Skeletal muscle tissue (tissue), 4 donors: ENCODE data around the gene DMPK. TPM values are rescaled to one million over a fixed set of nuclear protein-coding genes. Genes with fewer than 3 reads are reported as not detected.

Source experiments
- H3K27ac ChIP-seq: one replicate; pipeline ENCODE4 v1.7.0; 2013; ENCODE audit warnings: mild to moderate bottlenecking, low read depth, low read length, inconsistent platforms
- H3K27me3 ChIP-seq, 3 donors: one replicate each; pipeline ENCODE4 v1.7.0; 2013; ENCODE audit warnings: low read length in 3 of 3; ENCODE audit not compliant: control insufficient read depth in 3 of 3, insufficient read depth in 3 of 3
- H3K36me3 ChIP-seq, 3 donors: one replicate each; pipeline ENCODE4 v1.7.0; 2013; ENCODE audit warnings: low read length in 3 of 3; ENCODE audit not compliant: control insufficient read depth in 3 of 3, insufficient read depth in 3 of 3
- H3K4me1 ChIP-seq, 3 donors: one replicate each; pipeline ENCODE4 v1.7.0; 2013; ENCODE audit warnings: low read length in 3 of 3, mild to moderate bottlenecking in 3 of 3; ENCODE audit not compliant: control insufficient read depth in 3 of 3, insufficient read depth in 3 of 3
- H3K4me3 ChIP-seq, 3 donors: one replicate each; pipeline ENCODE4 v1.7.0; 2013; ENCODE audit warnings: low read length in 3 of 3
- H3K9ac ChIP-seq, 3 donors: one replicate each; pipeline ENCODE4 v1.7.0; 2013; ENCODE audit warnings: low read length in 3 of 3, mild to moderate bottlenecking in 3 of 3, moderate library complexity in 2 of 3, low read depth in 1 of 3
- H3K9me3 ChIP-seq, 3 donors: one replicate each; pipeline ENCODE4 v1.7.0; 2013; ENCODE audit warnings: low read length in 3 of 3; ENCODE audit not compliant: control insufficient read depth in 3 of 3
- total RNA-seq: library from RNA; depleted of rRNA; stranded (reverse); fragments of >200 nt; gene quantifications from one replicate; pipeline ENCODE4 v1.2.3, GENCODE V29; 2014
- donor health status: Osteomylitis.

The DMPK gene
- total RNA-seq, 1 donor from 2014 or later, result 160 TPM

DNA sequence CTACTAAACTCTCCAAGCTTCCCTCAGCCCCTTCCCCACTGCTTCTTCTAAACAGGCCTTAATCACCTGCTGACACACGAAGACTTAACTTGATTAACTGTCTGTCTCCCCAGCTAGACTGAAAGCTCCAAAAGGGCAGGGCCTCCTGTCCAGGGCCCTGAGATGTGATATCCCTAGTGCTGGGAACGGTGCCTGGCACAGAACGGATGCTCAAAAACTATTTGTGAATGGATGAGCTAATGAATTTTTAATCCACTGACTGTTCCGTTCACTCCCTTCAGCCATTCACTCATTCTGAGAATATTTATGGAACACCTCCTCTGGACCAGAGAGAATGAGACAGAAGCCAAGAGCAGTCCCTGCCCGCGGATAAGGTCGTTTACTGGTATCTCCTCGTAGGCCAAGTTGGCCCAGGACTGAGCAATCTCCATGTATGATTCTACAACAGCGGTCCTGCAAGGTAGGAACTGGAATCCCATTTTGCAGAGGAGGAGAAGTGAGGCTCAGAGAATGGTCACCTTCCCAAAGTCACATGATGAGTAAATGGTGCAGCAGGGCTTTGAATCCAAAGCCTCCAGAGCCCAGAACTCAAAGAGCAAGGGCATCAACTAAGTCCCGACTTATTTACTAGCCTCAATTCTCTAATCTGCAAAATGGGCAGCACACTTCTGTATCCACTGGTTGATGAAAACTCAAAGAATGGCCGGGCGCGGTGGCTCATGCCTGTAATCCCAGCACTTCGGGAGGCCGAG lies 6.9 kb upstream of the DMPK start:
- no peaks in the 10 kb centered on the region for H3K27me3 ChIP-seq
- peak overlapping the region in 1 of 3 donors; percentile 41 for H3K9ac ChIP-seq
- H3K4me3 ChIP-seq, result no peak overlapping the region
- peak overlapping the region; percentile 66 for H3K27ac ChIP-seq
- H3K9me3 ChIP-seq, result no peaks in the 10 kb centered on the region
- H3K4me1 ChIP-seq, result peaks cover 51 to 68% (median 60%) of the 10 kb centered on the region in 3 donors
- peaks cover 10 to 21% (median 15%) of the 10 kb centered on the region in 3 donors for H3K36me3 ChIP-seq

DNA sequence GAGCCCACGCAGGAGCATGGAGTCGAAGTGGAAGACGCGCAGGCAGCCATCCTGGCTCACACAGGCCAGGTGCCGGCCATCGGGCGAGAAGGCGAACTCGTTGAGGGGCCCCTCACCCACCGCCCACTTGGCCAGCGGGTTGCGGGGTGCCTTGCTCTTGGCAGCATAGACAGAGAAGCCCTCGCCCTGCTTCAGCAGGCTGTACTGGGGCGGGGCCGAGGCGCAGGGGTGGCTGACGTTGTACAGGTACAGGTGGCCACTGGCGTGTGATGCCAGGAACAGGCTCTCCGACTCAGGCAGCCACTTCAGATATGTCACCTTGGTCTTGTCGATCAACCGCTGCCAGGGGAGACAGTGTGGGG lies 4.2 kb upstream of the DMPK start:
- Histone ChIP-seq H3K4me1 (peaks cover 55 to 74% (median 68%) of the 10 kb centered on the region in 3 donors), H3K9ac (no peak overlapping the region), H3K4me3 (no peak overlapping the region), H3K9me3 (no peaks in the 10 kb centered on the region), H3K27me3 (no peaks in the 10 kb centered on the region), H3K27ac (no peak overlapping the region), H3K36me3 (peaks cover 10 to 21% (median 15%) of the 10 kb centered on the region in 3 donors)

GRCh38 chr19:45785781-45786532 lies 3.7 kb upstream of the DMPK start:
- H3K9me3 ChIP-seq, result no peaks in the 10 kb centered on the region
- peaks cover 9 to 20% (median 15%) of the 10 kb centered on the region in 3 donors for H3K36me3 ChIP-seq
- no peak overlapping the region for H3K27ac ChIP-seq
- H3K4me1 ChIP-seq, result peaks cover 57 to 73% (median 69%) of the 10 kb centered on the region in 3 donors
- peak overlapping the region in 1 of 3 donors; percentile 35 for H3K4me3 ChIP-seq
- peak overlapping the region in 2 of 3 donors; percentile 6 to 68 for H3K9ac ChIP-seq
- H3K27me3 ChIP-seq, result no peaks in the 10 kb centered on the region

DNA sequence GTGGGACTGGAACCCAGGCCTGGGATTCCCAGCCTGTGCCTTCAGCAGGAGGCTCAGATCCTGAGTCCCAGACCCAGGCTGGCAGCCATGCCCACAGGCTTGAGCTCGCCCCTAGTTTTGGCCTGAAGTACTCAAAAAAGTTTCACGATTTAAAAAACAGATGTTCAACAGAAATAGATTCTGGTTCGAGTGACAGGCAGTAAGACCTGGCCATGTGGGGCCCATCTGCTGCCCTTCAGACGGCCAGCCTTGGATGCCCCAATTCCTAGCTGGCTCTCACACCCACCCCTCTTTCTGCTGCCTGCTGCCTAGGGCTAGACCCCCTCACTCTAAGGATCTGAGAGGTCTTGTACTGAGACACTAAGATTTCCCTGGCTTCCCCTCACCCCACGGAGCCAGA lies 2.8 kb upstream of the DMPK start:
- Histone ChIP-seq H3K4me1 (peaks cover 65 to 81% (median 78%) of the 10 kb centered on the region in 3 donors), H3K9me3 (no peaks in the 10 kb centered on the region), H3K9ac (peak overlapping the region in 2 of 3 donors; percentile 6 to 68), H3K27me3 (no peaks in the 10 kb centered on the region), H3K4me3 (peak overlapping the region in 2 of 3 donors; percentile 27 to 35), H3K36me3 (peaks cover 5 to 19% (median 13%) of the 10 kb centered on the region in 3 donors), H3K27ac (peak overlapping the region; percentile 95)

DNA sequence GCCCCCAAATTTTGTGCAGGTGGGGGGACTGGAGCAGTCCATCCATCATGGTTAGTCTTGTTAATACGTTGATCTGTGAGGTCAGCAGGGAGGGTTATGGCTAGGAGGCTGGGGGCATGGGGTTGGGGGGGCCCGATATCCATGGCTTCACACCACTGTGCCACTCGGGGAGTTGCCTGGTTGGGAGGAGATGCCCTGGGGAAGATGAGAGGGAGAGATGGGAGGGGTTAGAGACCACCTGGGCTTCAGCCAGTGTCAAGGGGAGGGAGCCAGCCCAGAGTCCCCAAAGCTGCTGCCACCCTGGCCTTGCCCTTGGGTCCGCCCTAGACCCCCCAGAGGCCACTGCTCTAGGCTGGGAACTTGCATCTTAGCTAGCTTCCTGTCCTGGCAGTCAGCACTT lies 1.8 kb upstream of the DMPK start:
- Histone ChIP-seq H3K9me3 (no peaks in the 10 kb centered on the region), H3K27me3 (no peaks in the 10 kb centered on the region), H3K4me1 (peaks cover 69 to 85% (median 79%) of the 10 kb centered on the region in 3 donors), H3K4me3 (no peak overlapping the region), H3K9ac (peak overlapping the region in 2 of 3 donors; percentile 17 to 75), H3K27ac (peak overlapping the region; percentile 95), H3K36me3 (peaks cover 12 to 18% (median 12%) of the 10 kb centered on the region in 3 donors)

GRCh38 chr19:45782820-45783785 lies 813 bp upstream of the DMPK start:
- Histone ChIP-seq H3K36me3 (peaks cover 17 to 22% (median 17%) of the 10 kb centered on the region in 3 donors), H3K27ac (peak overlapping the region; percentile 95), H3K9ac (peak overlapping the region; percentile 51 to 94 (median 86)), H3K4me1 (peaks cover 62 to 79% (median 71%) of the 10 kb centered on the region in 3 donors), H3K9me3 (no peaks in the 10 kb centered on the region), H3K4me3 (peak overlapping the region; percentile 59 to 91 (median 90)), H3K27me3 (no peaks in the 10 kb centered on the region)

DNA sequence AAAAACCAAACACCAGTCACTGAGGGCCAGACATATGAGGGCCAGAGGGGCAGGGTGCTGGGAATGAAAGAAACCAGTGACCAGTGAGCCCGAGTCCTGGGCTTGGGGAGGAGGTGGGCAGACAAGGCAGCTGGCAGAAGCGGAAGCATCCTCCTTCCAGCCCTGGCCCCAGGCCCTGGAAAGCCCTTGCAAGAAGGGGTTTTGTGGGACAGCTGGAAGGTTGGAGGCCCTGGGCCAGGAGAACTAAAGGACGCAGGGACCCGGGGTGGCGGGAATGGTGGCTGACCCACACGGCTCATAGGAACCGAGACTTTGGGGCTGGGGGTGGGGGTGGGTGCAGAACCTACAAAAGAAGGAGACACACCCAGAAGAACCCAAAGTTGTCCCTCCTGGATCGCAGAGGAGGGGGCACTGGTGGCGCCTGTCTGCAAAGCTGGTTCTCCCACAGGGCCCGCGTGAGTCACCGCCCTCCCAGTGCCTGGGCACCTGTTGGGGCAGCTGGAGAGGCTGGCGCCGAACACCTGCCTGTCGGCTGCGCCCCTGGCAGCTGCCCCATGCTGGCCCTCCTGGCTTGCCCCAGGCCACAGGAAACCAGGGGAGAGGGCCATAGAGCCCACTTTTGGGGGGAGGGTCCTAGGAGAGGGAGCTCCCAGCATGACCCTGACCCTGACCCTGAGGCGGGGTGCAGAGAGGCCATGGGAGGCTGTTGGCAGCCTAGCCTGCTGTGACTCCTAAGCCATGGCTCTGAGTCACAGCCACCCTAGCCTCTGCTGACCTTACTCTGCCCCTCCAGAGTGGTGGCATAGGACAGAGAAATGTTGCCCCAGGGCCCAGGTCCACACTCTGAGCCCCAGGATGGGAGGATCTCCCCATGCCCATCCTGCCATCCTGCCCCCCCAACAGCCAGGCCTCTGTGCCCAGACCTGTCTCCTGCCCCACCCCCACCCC lies 802 bp downstream of the DMPK start:
- Histone ChIP-seq H3K4me1 (peaks cover 57 to 66% (median 64%) of the 10 kb centered on the region in 3 donors), H3K9ac (peak overlapping the region; percentile 69 to 94 (median 86)), H3K4me3 (peak overlapping the region; percentile 74 to 91 (median 90)), H3K27ac (peak overlapping the region; percentile 95), H3K9me3 (no peaks in the 10 kb centered on the region), H3K27me3 (no peaks in the 10 kb centered on the region), H3K36me3 (peaks cover 28 to 34% (median 28%) of the 10 kb centered on the region in 3 donors)

DNA sequence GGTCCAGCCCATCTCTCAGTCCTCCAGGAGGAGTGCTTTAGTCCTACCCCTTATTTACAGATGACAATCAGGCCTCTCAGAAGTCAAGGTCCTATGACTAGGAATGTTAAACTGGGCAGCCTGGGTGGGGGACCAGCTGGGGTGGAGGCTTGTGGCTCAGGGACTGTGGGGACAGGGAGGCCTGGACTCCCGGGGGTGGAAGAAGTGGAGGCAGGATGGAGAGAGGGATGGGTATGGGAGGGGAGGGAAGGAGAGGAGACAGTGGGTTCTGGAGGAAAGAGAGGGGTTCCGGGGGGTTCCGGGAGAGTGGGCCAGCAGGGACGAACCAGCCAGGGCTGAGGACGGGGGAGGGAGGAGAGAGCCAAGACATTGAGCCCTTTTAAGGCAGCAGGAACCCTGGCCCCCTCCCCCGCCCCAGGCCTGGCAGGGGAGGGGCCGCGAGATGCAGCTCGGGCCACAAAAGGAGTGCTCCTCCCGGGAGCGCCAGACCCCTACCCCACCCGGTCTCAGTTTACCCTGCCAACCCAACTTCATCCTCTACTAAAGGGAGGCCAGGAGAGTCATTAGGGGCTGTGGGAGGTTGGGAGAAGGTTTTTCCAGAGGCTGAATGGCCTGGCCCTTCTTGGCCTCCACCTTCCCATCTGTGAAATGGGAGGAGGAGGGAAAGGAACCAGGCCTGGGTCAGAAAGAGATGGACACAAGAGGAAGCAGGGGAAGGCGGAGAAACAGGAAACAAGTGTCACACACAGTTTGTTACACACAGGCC lies 1.7 kb downstream of the DMPK start:
- Histone ChIP-seq H3K27ac (peak overlapping the region; percentile 95), H3K9ac (peak overlapping the region; percentile 69 to 94 (median 86)), H3K4me3 (peak overlapping the region; percentile 74 to 91 (median 90)), H3K9me3 (no peaks in the 10 kb centered on the region), H3K4me1 (peaks cover 56 to 58% (median 57%) of the 10 kb centered on the region in 3 donors), H3K27me3 (no peaks in the 10 kb centered on the region), H3K36me3 (peaks cover 24 to 35% (median 29%) of the 10 kb centered on the region in 3 donors)
